Sciatic nerve (tissue), 2 donors: Measurements from ENCODE around the gene CLEC16A. TPM values are rescaled to one million over a fixed set of nuclear protein-coding genes. Genes with fewer than 3 reads are reported as not detected.
"Not testable (repeated sequence)": the region's sequence is repeated elsewhere in the genome, so short reads cannot be mapped to it uniquely, and the experiment has no call there.

ENCODE experiments used
- ATAC-seq: fragments of 200-7000 bp; cut with Tn5 transposase; one replicate; pipeline ENCODE4 v1.9.1; 2020; ENCODE audit warnings: mild to moderate bottlenecking, moderate library complexity
- DNase-seq: peaks from one replicate; pipeline ENCODE4 v3.0.0-alpha.2; 2020; ENCODE audit warnings: low spot score
- intact Hi-C: fragments of 100-400 bp; cut with DNase I; formaldehyde crosslinking; loops from one replicate; pipeline ENCODE4 v1.14.2; 2022
- total RNA-seq: library from RNA; stranded (reverse); fragmentation: NEBNext Ultra II Directional; extraction: Animal tissue kit (Norgen Biotek cat#: 25700); gene quantifications from one replicate; pipeline ENCODE4 v1.2.1, GENCODE V29; 2021
- donor health status: DM: no; HTN: no; CAD: no.
- donor health status: DM: no; HTN: no; CAD: no.

Gene CLEC16A
- total RNA-seq, 1 donor from 2014 or later: 39.4 TPM

GRCh38 chr16:10922328-10923145, 21.8 kb upstream of the CLEC16A start:
- ATAC-seq (no peak), DNase-seq (no peak)
- intact Hi-C loops: loop anchor here (10.0 kb wide), 1 partner anchor 168 kb away; no protein-coding TSS in a partner anchor

GRCh38 chr16:10923146-10923649, 21.2 kb upstream of the CLEC16A start:
- intact Hi-C loops: loop anchor here (10.0 kb wide), 1 partner anchor 168 kb away; no protein-coding TSS in a partner anchor
- DNase-seq (no peak), ATAC-seq (no peak)

GRCh38 chr16:10923650-10924214, 20.6 kb upstream of the CLEC16A start:
- ATAC-seq (peak; percentile 25), DNase-seq (no peak)
- intact Hi-C loops: loop anchor here (10.0 kb wide), 1 partner anchor 169 kb away; no protein-coding TSS in a partner anchor

- ATAC-seq, DNase-seq: not testable (repeated sequence)
- intact Hi-C loops: loop anchor here (10.0 kb wide), 1 partner anchor 170 kb away; no protein-coding TSS in a partner anchor
Measured at GRCh38 chr16:10925285-10925684, 19.1 kb upstream of the CLEC16A start.

- no peak for ATAC-seq
- intact Hi-C loops: loop anchor here (10.0 kb wide), 1 partner anchor 171 kb away; no protein-coding TSS in a partner anchor
- no peak for DNase-seq
Measured at GRCh38 chr16:10926094-10926493, 18.3 kb upstream of the CLEC16A start.

- DNase-seq: no peak
- intact Hi-C loops: loop anchor here (10.0 kb wide), 1 partner anchor 172 kb away; no protein-coding TSS in a partner anchor
- no peak for ATAC-seq
Measured at GRCh38 chr16:10926867-10927266, 17.5 kb upstream of the CLEC16A start.

- DNase-seq: no peak
- no peak for ATAC-seq
- intact Hi-C loops: loop anchor here (10.0 kb wide), 1 partner anchor 173 kb away; no protein-coding TSS in a partner anchor
Measured at GRCh38 chr16:10927497-10928112, 16.8 kb upstream of the CLEC16A start.

- intact Hi-C loops: loop anchor here (10.0 kb wide), 1 partner anchor 174 kb away; no protein-coding TSS in a partner anchor
- not testable (repeated sequence) for DNase-seq, ATAC-seq
Measured at GRCh38 chr16:10929097-10929496, 15.3 kb upstream of the CLEC16A start.

GRCh38 chr16:10929853-10930754, 14.3 kb upstream of the CLEC16A start:
- no peak for ATAC-seq
- intact Hi-C loops: loop anchor here (10.0 kb wide), 1 partner anchor 175 kb away; no protein-coding TSS in a partner anchor
- no peak for DNase-seq

GRCh38 chr16:10930755-10931093, 13.6 kb upstream of the CLEC16A start:
- DNase-seq (no peak), ATAC-seq (no peak)
- intact Hi-C loops: no loop called here

- intact Hi-C loops: no loop called here
- DNase-seq (no peak), ATAC-seq (no peak)
Measured at GRCh38 chr16:10931134-10931533, 13.2 kb upstream of the CLEC16A start.

- ATAC-seq: no peak
- intact Hi-C loops: no loop called here
Measured at GRCh38 chr16:10931977-10932632, 12.3 kb upstream of the CLEC16A start.

GRCh38 chr16:10932959-10933710, 11.2 kb upstream of the CLEC16A start:
- ATAC-seq (no peak), DNase-seq (no peak)
- intact Hi-C loops: no loop called here

More at GRCh38 chr16:10931977-10932632, 12.3 kb upstream of the CLEC16A start:
- no peak for DNase-seq

- intact Hi-C loops: no loop called here
- no peak for DNase-seq
- ATAC-seq: no peak
Measured at GRCh38 chr16:10933865-10934264, 10.5 kb upstream of the CLEC16A start.

- DNase-seq (no peak), ATAC-seq (no peak)
- intact Hi-C loops: no loop called here
Measured at GRCh38 chr16:10934325-10935107, 9.8 kb upstream of the CLEC16A start.

GRCh38 chr16:10935226-10935915, 9.0 kb upstream of the CLEC16A start:
- no peak for DNase-seq
- ATAC-seq: no peak
- intact Hi-C loops: no loop called here
